AG04449 (cell line): Measurements from ENCODE around the gene ARHGEF7.

Experiments
- CTCF ChIA-PET: fragments of 350-600 bp; formaldehyde crosslinking; extraction: SDS; loops from one replicate; lab custom pipeline; 2021; ENCODE audit warnings: antibody characterized with exemption; lab: Yijun Ruan, JAX
- POLR2A ChIA-PET: fragments of 400-600, 350-600 bp; formaldehyde crosslinking; extraction: SDS; loops from one replicate; lab custom pipeline; 2020; ENCODE audit warnings: antibody characterized with exemption, inconsistent platforms; lab: Yijun Ruan, JAX
- DNase-seq: peaks from one replicate; pipeline ENCODE4 v3.0.0-alpha.2; 2010; ENCODE audit warnings: low read depth, low spot score
- H3K4me3 ChIP-seq: 2 replicates; pipeline ENCODE4 v1.5.1; 2011; ENCODE audit warnings: low read depth, mild to moderate bottlenecking, control low read depth, low read length
- CTCF ChIP-seq: IDR thresholded peaks from one replicate; pipeline ENCODE4 v1.5.1; 2011; ENCODE audit warnings: mild to moderate bottlenecking, moderate library complexity, low read length, control low read depth, inconsistent platforms; ENCODE audit not compliant: insufficient read depth; ENCODE audit errors: missing control alignments

ARHGEF7 gene

GRCh38 chr13:111219280-111219679 lies 104.2 kb downstream of the ARHGEF7 start:
- TF ChIP-seq CTCF: no peak
- no peak overlapping the region for H3K4me3 ChIP-seq
- CTCF ChIA-PET: interaction anchor here (4.0 kb wide), 1 partner anchor 151 kb away, joined by 37 read pairs; no protein-coding TSS in a partner anchor
- POLR2A ChIA-PET: no interaction called here
- DNase-seq: peak; percentile 72

DNA sequence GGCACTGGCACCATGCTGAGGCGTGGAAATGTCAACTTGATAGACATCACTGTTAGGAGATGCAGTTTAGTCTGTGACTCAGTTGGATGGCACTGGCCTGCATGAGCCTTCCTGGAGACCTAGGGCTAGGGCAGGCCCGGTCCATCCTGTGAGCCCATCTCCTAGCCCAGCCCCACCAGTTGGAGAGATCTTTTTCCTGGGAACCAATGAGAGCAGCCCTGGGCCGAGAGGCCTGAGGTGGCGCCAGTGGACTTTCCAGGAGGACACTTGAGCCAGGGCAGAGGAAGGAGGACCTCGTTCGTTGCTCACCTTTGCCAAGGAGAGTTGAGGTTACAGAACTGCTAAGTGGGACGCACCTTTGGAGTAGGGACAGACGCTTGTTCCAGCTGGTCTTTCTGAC lies 104.8 kb downstream of the ARHGEF7 start:
- DNase-seq: no peak
- H3K4me3 ChIP-seq: no peak overlapping the region
- POLR2A ChIA-PET: no interaction called here
- no peak for TF ChIP-seq CTCF
- CTCF ChIA-PET: interaction anchor here (1.2 kb wide), 1 partner anchor 9 kb away, joined by 4 read pairs; no protein-coding TSS in a partner anchor

- H3K4me3 ChIP-seq: no peak overlapping the region
- TF ChIP-seq CTCF: no peak
- CTCF ChIA-PET: interaction anchor here (0.8 to 7.3 kb wide), 15 partner anchors 10 to 160 kb away, joined by 3 to 78 read pairs (median 5); no protein-coding TSS in a partner anchor
- no peak for DNase-seq
- POLR2A ChIA-PET: no interaction called here
These were observed 110.1 kb downstream of the ARHGEF7 start for GRCh38 chr13:111225166-111225565.

- CTCF ChIA-PET: interaction anchor here (0.9 to 7.3 kb wide), 11 partner anchors 9 to 158 kb away, joined by 3 to 78 read pairs (median 5); no protein-coding TSS in a partner anchor
- POLR2A ChIA-PET: no interaction called here
- H3K4me3 ChIP-seq: no peak overlapping the region
- TF ChIP-seq CTCF: no peak
- no peak for DNase-seq
These were observed 110.9 kb downstream of the ARHGEF7 start for GRCh38 chr13:111225810-111226546.

GRCh38 chr13:111227405-111227804 lies 112.3 kb downstream of the ARHGEF7 start:
- CTCF ChIA-PET: interaction anchor here (1.6 to 7.3 kb wide), 4 partner anchors 10 to 160 kb away, joined by 3 to 78 read pairs (median 32); no protein-coding TSS in a partner anchor
- no peak for TF ChIP-seq CTCF
- POLR2A ChIA-PET: interaction anchor here (0.6 kb wide), 1 partner anchor 47 kb away, joined by 3 read pairs; no protein-coding TSS in a partner anchor
- no peak overlapping the region for H3K4me3 ChIP-seq
- no peak for DNase-seq

DNA sequence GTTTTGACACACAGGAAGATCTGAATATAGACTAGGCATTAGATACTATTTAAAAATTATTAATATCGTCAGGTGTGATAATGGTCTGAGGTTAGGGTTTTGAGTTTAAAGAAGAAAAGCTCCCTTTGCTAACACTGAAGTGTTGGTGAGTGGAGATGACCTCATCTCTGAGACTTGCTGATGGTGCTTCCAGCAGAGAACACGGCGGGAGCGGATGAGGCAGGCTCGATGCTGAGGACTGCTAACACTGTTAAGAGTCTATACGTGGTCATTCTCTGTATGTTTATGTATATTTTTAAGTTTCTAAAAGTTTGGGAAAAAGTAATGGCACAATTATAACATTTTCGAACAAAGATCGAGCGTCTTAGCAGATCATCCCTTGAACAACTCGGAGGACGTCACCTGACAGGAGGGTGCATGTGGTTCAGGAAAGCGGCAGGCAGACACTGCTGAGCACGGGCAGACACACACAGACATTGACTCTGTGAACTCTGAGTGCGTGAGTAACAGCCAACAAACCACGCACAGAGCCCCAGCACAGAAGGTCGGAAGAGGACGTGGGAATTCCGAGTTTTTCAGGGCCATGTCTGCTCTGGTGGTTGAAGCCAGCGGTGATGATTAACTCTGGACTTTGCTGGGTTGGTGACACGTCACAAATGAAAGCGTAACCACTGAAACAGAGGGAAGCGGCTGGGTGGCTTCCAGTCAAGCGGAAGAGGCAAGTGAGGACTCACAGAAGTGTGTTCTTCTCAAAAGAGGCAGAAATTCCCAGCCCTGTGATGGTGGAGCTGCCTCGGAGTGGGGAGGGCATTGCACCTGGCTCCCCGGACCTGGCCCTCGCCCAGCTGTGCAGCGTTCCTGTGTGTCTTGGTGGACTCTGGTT lies 113.4 kb downstream of the ARHGEF7 start:
- no peak for DNase-seq
- H3K4me3 ChIP-seq: no peak overlapping the region
- TF ChIP-seq CTCF: no peak
- CTCF ChIA-PET: interaction anchor here (2.5 to 2.6 kb wide), 2 partner anchors 17 to 161 kb away, joined by 6 to 9 read pairs; no protein-coding TSS in a partner anchor
- POLR2A ChIA-PET: no interaction called here
